BLaER1 (cell line): ENCODE results near the gene PHACTR4.
"Not testable (repeated sequence)": the region's sequence is repeated elsewhere in the genome, so short reads cannot be mapped to it uniquely, and the experiment has no call there.

Experiments used
- H3K27ac ChIP-seq: shearing (Covaris generic); formaldehyde crosslinking; 2 replicates; pipeline ENCODE4 v1.8.1; 2022
- H3K27me3 ChIP-seq: shearing (Covaris generic); formaldehyde crosslinking; 2 replicates; pipeline ENCODE4 v1.8.1; 2022
- H3K36me3 ChIP-seq: shearing (Covaris generic); formaldehyde crosslinking; 2 replicates; pipeline ENCODE4 v1.8.1; 2022
- H3K4me1 ChIP-seq: shearing (Covaris generic); formaldehyde crosslinking; 2 replicates; pipeline ENCODE4 v1.8.1; 2022
- H3K4me2 ChIP-seq: shearing (Covaris generic); formaldehyde crosslinking; 2 replicates; pipeline ENCODE4 v1.8.1; 2022
- H3K4me3 ChIP-seq: shearing (Covaris generic); formaldehyde crosslinking; 2 replicates; pipeline ENCODE4 v1.8.1; 2022
- H3K9ac ChIP-seq: shearing (Covaris generic); formaldehyde crosslinking; 2 replicates; pipeline ENCODE4 v1.8.1; 2022
- H3K9me3 ChIP-seq: shearing (Covaris generic); formaldehyde crosslinking; 2 replicates; pipeline ENCODE4 v1.8.1; 2022
- H4K20me1 ChIP-seq: shearing (Covaris generic); formaldehyde crosslinking; 2 replicates; pipeline ENCODE4 v1.8.1; 2022
- Cebpa-rat ChIP-seq: shearing (Covaris generic); IDR thresholded peaks from 2 replicates; pipeline ENCODE4 v1.8.1; 2022

The PHACTR4 gene

GRCh38 chr1:28369371-28370238, at the start of gene PHACTR4:
Gene PHACTR4 (plus strand): TSS chr1:28369740. CDS start chr1:28407448, 37,708 bp downstream.
- no peaks in the 10 kb centered on the region for H3K9me3 ChIP-seq
- peak within 1 kb of the TSS; percentile 87 for H3K4me2 ChIP-seq
- no peak for TF ChIP-seq Cebpa-rat
- peak within 1 kb of the TSS; percentile 99 for H3K9ac ChIP-seq
- H4K20me1 ChIP-seq = peaks cover 27% of the 10 kb centered on the region
- H3K27me3 ChIP-seq = no peaks in the 10 kb centered on the region
- peaks cover 15% of the 10 kb centered on the region for H3K36me3 ChIP-seq
- H3K4me1 ChIP-seq = peaks cover 65% of the 10 kb centered on the region
- H3K4me3 ChIP-seq = peak within 1 kb of the TSS; percentile 88
- peak within 1 kb of the TSS; percentile 98 for H3K27ac ChIP-seq

DNA sequence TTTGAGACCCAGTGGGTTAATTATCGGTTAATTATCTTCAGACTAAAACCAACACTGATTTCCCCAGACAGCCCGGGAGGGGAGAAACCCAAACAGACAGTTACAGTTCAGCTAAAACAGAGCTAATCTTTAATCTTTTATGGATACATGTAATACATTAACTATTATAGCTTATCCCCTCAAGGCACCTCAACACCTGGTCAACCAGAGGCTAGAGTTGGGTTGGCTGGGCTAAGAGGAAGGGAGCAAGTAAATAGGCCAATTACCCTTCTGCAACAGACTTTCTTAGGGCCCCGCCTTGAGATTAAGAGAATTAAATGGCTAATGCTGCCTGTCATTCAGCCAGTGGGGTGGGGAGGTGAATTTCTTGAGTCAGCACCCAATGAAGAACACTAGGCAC, 47.3 kb upstream of the PHACTR4 start:
- no peaks in the 10 kb centered on the region for H3K27me3 ChIP-seq
- no peaks in the 10 kb centered on the region for H3K36me3 ChIP-seq
- H4K20me1 ChIP-seq = no peaks in the 10 kb centered on the region
- H3K9ac ChIP-seq = no peak overlapping the region
- no peaks in the 10 kb centered on the region for H3K9me3 ChIP-seq
- no peak for TF ChIP-seq Cebpa-rat
- no peak overlapping the region for H3K27ac ChIP-seq
- peaks cover 12% of the 10 kb centered on the region for H3K4me1 ChIP-seq
- no peak overlapping the region for H3K4me3 ChIP-seq
- H3K4me2 ChIP-seq = no peak overlapping the region

GRCh38 chr1:28323720-28324119, 45.8 kb upstream of the PHACTR4 start:
- no peaks in the 10 kb centered on the region for H3K9me3 ChIP-seq
- H3K27me3 ChIP-seq = no peaks in the 10 kb centered on the region
- H4K20me1 ChIP-seq = no peaks in the 10 kb centered on the region
- no peak for TF ChIP-seq Cebpa-rat
- H3K4me1 ChIP-seq = peaks cover 26% of the 10 kb centered on the region
- H3K4me2 ChIP-seq = no peak overlapping the region
- H3K27ac ChIP-seq = no peak overlapping the region
- H3K36me3 ChIP-seq = no peaks in the 10 kb centered on the region
- H3K4me3 ChIP-seq = no peak overlapping the region
- no peak overlapping the region for H3K9ac ChIP-seq

GRCh38 chr1:28326515-28326914, 43.0 kb upstream of the PHACTR4 start:
- Histone ChIP-seq H3K27ac (0 out of 2 replicates have a peak overlapping the region, but pooled peaks have one; percentile 13), H4K20me1 (no peaks in the 10 kb centered on the region), H3K27me3 (no peaks in the 10 kb centered on the region), H3K9me3 (no peaks in the 10 kb centered on the region), H3K36me3 (peaks cover 13% of the 10 kb centered on the region), H3K4me3 (no peak overlapping the region), H3K4me1 (peaks cover 45% of the 10 kb centered on the region), H3K4me2 (peak overlapping the region; percentile 87), H3K9ac (no peak overlapping the region)
- no peak for TF ChIP-seq Cebpa-rat

GRCh38 chr1:28326984-28327383, 42.6 kb upstream of the PHACTR4 start:
- no peak overlapping the region for H3K4me3 ChIP-seq
- peaks cover 49% of the 10 kb centered on the region for H3K4me1 ChIP-seq
- H3K27me3 ChIP-seq = no peaks in the 10 kb centered on the region
- 0 out of 2 replicates have a peak overlapping the region, but pooled peaks have one; percentile 13 for H3K27ac ChIP-seq
- TF ChIP-seq Cebpa-rat = no peak
- H3K36me3 ChIP-seq = peaks cover 17% of the 10 kb centered on the region
- no peaks in the 10 kb centered on the region for H3K9me3 ChIP-seq
- no peak overlapping the region for H3K9ac ChIP-seq
- peak overlapping the region; percentile 87 for H3K4me2 ChIP-seq
- H4K20me1 ChIP-seq = no peaks in the 10 kb centered on the region

DNA sequence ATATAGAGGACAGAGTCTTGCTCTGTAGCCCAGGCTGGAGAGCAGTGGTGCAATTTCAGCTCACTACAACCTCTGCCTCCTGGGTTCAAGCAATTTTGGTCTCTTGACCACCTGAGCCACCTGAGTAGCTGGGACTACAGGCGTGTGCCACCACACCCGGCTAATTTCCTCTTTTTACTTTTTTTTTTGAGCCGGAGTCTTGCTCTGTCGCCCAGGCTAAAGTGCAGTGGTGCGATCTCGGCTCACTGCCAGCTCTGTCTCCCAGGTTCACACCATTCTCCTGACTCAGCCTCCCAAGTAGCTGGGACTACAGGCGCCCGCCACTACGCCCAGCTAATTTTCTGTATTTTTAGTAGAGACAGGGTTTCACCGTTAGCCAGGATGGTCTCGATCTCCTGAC, 42.1 kb upstream of the PHACTR4 start:
- not testable (repeated sequence) for H4K20me1 ChIP-seq, H3K27me3 ChIP-seq, H3K9me3 ChIP-seq, H3K27ac ChIP-seq, H3K9ac ChIP-seq, H3K4me3 ChIP-seq
- Histone ChIP-seq H3K4me1 (peaks cover 51% of the 10 kb centered on the region), H3K36me3 (peaks cover 22% of the 10 kb centered on the region), H3K4me2 (peak overlapping the region; percentile 87)

- no peaks in the 10 kb centered on the region for H3K27me3 ChIP-seq
- H3K4me1 ChIP-seq = peaks cover 51% of the 10 kb centered on the region
- peaks cover 30% of the 10 kb centered on the region for H3K36me3 ChIP-seq
- peak overlapping the region; percentile 76 for H3K4me3 ChIP-seq
- no peaks in the 10 kb centered on the region for H4K20me1 ChIP-seq
- peak overlapping the region; percentile 87 for H3K4me2 ChIP-seq
- peak overlapping the region; percentile 94 for H3K27ac ChIP-seq
- peak overlapping the region; percentile 92 for H3K9ac ChIP-seq
- no peak for TF ChIP-seq Cebpa-rat
- no peaks in the 10 kb centered on the region for H3K9me3 ChIP-seq
Measured at GRCh38 chr1:28328228-28328648, 41.3 kb upstream of the PHACTR4 start.

GRCh38 chr1:28329395-28330153, 40.0 kb upstream of the PHACTR4 start:
- TF ChIP-seq Cebpa-rat = no peak
- peaks cover 51% of the 10 kb centered on the region for H3K4me1 ChIP-seq
- peak overlapping the region; percentile 92 for H3K9ac ChIP-seq
- H3K27me3 ChIP-seq = no peaks in the 10 kb centered on the region
- H3K4me3 ChIP-seq = peak overlapping the region; percentile 76
- peak overlapping the region; percentile 94 for H3K27ac ChIP-seq
- peaks cover 43% of the 10 kb centered on the region for H3K36me3 ChIP-seq
- peak overlapping the region; percentile 75 for H3K4me2 ChIP-seq
- H3K9me3 ChIP-seq = no peaks in the 10 kb centered on the region
- no peaks in the 10 kb centered on the region for H4K20me1 ChIP-seq

DNA sequence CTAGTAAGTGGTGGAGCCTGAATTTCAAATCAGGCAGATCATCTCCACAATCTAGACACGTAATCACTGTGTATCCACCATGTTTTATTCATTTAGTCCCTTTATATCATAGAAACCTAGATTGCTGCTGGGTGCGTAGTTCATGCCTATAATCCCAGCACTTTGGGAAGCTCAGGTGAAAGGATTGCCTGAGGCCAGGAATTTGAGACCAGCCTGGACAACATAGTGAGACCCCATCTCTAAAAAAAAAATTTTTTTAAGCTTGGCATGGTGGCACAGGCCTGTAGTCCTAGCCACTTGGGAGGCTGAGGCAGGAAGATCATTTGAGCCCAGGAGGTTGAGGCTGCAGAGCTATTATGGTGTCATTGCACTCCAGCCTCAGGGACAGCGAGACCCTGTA, 30.6 kb upstream of the PHACTR4 start:
- peaks cover 5% of the 10 kb centered on the region; the same call in 1 of the 2 replicates for H4K20me1 ChIP-seq
- TF ChIP-seq Cebpa-rat = no peak
- H3K27me3 ChIP-seq = no peaks in the 10 kb centered on the region
- H3K27ac ChIP-seq = no peak overlapping the region
- peaks cover 33% of the 10 kb centered on the region for H3K36me3 ChIP-seq
- H3K4me2 ChIP-seq = no peak overlapping the region
- no peaks in the 10 kb centered on the region for H3K4me1 ChIP-seq
- H3K9ac ChIP-seq = no peak overlapping the region
- no peaks in the 10 kb centered on the region for H3K9me3 ChIP-seq
- no peak overlapping the region for H3K4me3 ChIP-seq

- no peak for TF ChIP-seq Cebpa-rat
- peaks cover 27% of the 10 kb centered on the region for H3K36me3 ChIP-seq
- H3K9me3 ChIP-seq = no peaks in the 10 kb centered on the region
- H3K4me1 ChIP-seq = no peaks in the 10 kb centered on the region
- H3K27me3 ChIP-seq = no peaks in the 10 kb centered on the region
- no peak overlapping the region for H3K4me2 ChIP-seq
- peaks cover 5% of the 10 kb centered on the region; the same call in 1 of the 2 replicates for H4K20me1 ChIP-seq
- H3K27ac ChIP-seq = no peak overlapping the region
- H3K9ac ChIP-seq = no peak overlapping the region
- H3K4me3 ChIP-seq = no peak overlapping the region
Measured at GRCh38 chr1:28339551-28339950, 30.0 kb upstream of the PHACTR4 start.
